Lower leg skin (tissue), 4 donors: ENCODE measurements around the gene TEX261. TPM values are rescaled to one million over a fixed set of nuclear protein-coding genes. Genes with fewer than 3 reads are reported as not detected.
"Not testable (repeated sequence)": the region's sequence is repeated elsewhere in the genome, so short reads cannot be mapped to it uniquely, and the experiment has no call there.

ENCODE experiments used
- DNase-seq, 2 donors: peaks; one replicate each; pipeline ENCODE4 v3.0.0-alpha.2; 2019; ENCODE audit warnings: low spot score in 2 of 2
- H3K4me3 ChIP-seq: fragments of 200-600 bp; sonication (generic); 2 replicates; pipeline ENCODE4 v1.5.1; 2017; ENCODE audit warnings: mild to moderate bottlenecking, low read depth; ENCODE audit not compliant: poor library complexity, severe bottlenecking
- POLR2A ChIP-seq, 2 donors: fragments of 450-650 bp; IDR thresholded peaks; one replicate each; pipeline ENCODE4 v1.6.1; 2016 to 2017; ENCODE audit warnings: antibody characterized with exemption in 2 of 2, mild to moderate bottlenecking in 1 of 2, moderate library complexity in 1 of 2
- WGBS, 2 donors: methylation state at CpG; one replicate each; pipeline ENCODE4 v1.1.5; 2018; 5-methylcytosine and 5-hydroxymethylcytosine counted together
- intact Hi-C: fragments of 100-400 bp; cut with DNase I; formaldehyde crosslinking; loops from one replicate; pipeline ENCODE4 v1.15.0; 2023; ENCODE audit warnings: low total_unique reads
- total RNA-seq, 4 donors: library from RNA; depleted of rRNA; stranded (reverse); fragments of >200 nt; gene quantifications; one replicate each; pipeline ENCODE4 v1.1.0, GENCODE V29; 2016
- TF ChIP-seq, protein P1 (sequence below), 3 donors: fragments of 450-650 bp; IDR thresholded peaks; one replicate each; pipeline ENCODE4 v1.5.1; 2016; ENCODE audit warnings: antibody characterized with exemption in 3 of 3, mild to moderate bottlenecking in 3 of 3, moderate library complexity in 2 of 3

TEX261 gene
- total RNA-seq, result 10 to 100 TPM; 12.5 to 24.9 (median 20.7) TPM

DNA sequence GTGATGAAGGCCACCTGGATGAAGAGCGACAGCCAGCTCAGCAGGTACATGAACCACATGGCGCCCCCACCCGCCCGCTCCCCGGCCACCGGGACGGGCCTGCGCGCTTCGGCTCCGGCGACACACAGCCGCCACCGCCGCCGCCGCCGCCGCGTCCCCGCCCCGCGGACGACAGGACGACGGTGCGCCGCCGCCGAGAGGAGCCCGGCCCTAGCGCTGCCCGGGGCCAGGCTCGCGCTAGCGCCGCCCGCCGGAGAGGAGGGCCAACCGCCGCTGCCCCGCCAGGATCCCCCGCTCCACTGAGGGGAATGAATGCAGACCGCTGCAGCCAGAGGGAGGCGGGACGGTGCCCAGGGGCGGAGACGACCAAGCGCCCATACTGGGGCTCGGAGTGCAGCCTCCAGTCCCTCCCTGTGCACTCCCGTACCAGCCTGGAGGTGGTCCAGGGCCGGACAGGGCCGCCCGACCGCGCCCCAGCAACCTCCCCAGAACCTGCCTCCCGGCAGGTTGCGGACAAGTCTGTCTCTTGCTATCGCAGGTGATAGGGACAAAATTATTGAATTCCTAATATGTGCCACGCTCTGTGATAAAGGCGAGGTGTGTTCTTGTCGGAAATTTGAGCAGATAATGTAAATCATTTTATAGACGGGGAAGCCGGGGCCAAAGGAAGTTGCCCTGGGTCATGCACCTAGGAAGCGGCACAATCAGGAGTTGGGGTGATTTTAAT is at the start of gene TEX261:
TEX261 (minus strand) TSS at position 175 of the 727 bp plus-strand sequence; CDS start at position 59, 116 bp downstream.
- H3K4me3 ChIP-seq, result peak within 1 kb of the TSS; percentile 82
- peak; percentile 78 to 97 for DNase-seq
- WGBS, 2 donors, result 1 to 2% methylated on average over 7 to 48 of the region's 65 CpGs
- TF ChIP-seq, protein P1, sequence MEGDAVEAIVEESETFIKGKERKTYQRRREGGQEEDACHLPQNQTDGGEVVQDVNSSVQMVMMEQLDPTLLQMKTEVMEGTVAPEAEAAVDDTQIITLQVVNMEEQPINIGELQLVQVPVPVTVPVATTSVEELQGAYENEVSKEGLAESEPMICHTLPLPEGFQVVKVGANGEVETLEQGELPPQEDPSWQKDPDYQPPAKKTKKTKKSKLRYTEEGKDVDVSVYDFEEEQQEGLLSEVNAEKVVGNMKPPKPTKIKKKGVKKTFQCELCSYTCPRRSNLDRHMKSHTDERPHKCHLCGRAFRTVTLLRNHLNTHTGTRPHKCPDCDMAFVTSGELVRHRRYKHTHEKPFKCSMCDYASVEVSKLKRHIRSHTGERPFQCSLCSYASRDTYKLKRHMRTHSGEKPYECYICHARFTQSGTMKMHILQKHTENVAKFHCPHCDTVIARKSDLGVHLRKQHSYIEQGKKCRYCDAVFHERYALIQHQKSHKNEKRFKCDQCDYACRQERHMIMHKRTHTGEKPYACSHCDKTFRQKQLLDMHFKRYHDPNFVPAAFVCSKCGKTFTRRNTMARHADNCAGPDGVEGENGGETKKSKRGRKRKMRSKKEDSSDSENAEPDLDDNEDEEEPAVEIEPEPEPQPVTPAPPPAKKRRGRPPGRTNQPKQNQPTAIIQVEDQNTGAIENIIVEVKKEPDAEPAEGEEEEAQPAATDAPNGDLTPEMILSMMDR (IDR thresholded peaks at IDR 0.05), result no peak
- TF ChIP-seq POLR2A (IDR thresholded peaks at IDR 0.05), result no peak
- intact Hi-C loops, result loop anchor here (2.0 kb wide), 1 partner anchor 30 kb away; no protein-coding TSS in a partner anchor

DNA sequence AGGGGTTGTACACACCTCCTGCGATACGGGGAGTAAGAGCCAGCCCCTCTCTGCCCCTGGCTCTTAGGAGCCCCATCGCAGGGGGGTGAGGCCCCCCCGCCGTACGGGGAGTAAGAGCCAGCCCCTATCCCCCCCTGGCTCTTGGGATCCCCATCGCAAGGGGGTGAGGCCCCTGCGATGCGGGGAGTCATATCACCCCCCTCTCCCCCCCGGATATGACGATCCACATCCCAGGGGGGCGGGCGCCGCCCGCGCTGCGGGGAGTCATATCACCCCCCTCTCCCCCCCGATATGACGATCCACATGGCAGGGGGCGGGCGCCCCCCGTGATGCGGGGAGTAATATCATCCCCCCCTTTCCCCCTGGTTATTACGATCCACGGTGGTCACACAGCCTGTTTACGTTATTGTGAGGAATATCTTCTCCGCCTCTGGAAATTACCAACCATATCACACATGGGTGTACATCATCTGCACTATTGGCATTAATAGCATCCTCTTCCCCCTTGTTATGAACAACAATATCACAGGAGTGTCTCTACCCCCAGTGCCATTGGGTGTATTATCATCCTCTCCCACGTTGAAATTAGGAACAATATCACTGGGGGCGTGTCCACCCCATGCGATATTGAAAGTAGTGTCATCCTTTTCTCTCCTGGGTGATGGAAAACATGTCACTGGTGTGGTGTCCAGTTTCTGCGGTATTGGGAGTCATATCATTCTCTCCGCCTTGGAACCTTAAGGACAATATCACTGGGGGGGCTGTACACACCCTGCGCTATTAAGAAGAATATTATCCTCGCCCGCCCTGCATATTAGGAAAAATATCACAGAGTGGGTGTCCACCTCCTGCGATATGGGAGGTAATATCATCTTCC is 49.1 kb upstream of the TEX261 start:
- no peak overlapping the region for H3K4me3 ChIP-seq
- WGBS, 2 donors, result 74 to 82% methylated on average over 28 to 33 of the region's 36 CpGs
- TF ChIP-seq, protein P1 (IDR thresholded peaks at IDR 0.05), result no peak
- no peak for TF ChIP-seq POLR2A (IDR thresholded peaks at IDR 0.05)
- no peak for DNase-seq
- intact Hi-C loops, result no loop called here

DNA sequence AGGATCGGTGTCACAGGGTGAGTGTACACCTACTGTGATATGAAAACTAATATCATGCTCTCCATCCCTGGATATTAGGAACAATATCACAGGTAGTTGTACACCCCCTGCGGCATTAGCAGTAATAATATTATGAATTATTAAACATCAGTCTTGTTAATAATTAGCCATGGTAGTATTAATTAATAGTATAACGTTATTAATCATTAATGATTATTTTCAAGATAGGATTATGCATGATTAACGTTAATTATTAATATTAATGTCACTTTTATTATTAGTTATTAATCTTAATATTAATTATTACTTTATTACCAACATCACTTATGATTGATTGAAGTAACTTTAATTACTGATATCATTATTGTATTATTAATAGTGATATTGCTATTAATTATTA is 47.6 kb upstream of the TEX261 start:
- TF ChIP-seq, protein P1 (IDR thresholded peaks at IDR 0.05), result no peak
- TF ChIP-seq POLR2A (IDR thresholded peaks at IDR 0.05), result no peak
- WGBS, 2 donors, result 75 to 76% methylated on average over 4 of the region's 4 CpGs
- intact Hi-C loops, result no loop called here
- no peak overlapping the region for H3K4me3 ChIP-seq
- DNase-seq, result no peak

DNA sequence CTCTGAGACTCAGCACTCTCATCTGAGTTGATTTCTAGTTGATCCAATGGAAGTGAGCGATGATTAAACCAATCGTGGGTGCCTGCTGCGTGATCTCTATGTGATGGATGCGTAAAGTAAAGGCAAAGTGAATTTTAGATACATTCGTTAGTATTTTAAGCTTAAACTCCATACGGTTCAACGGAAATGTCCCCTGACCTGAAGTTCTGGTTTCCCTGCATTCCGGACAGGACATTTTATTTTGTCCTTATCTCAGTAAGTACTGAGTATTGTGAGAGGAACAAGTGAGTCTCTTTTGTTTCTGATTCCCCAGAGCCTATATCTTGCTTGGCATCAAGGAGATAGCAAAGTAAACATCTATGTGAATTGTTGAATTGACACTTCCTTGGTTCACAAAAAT is 41.6 kb upstream of the TEX261 start:
- H3K4me3 ChIP-seq, DNase-seq, intact Hi-C loops: not testable (repeated sequence)
- 71 to 77% methylated on average over 8 of the region's 8 CpGs for WGBS, 2 donors

DNA sequence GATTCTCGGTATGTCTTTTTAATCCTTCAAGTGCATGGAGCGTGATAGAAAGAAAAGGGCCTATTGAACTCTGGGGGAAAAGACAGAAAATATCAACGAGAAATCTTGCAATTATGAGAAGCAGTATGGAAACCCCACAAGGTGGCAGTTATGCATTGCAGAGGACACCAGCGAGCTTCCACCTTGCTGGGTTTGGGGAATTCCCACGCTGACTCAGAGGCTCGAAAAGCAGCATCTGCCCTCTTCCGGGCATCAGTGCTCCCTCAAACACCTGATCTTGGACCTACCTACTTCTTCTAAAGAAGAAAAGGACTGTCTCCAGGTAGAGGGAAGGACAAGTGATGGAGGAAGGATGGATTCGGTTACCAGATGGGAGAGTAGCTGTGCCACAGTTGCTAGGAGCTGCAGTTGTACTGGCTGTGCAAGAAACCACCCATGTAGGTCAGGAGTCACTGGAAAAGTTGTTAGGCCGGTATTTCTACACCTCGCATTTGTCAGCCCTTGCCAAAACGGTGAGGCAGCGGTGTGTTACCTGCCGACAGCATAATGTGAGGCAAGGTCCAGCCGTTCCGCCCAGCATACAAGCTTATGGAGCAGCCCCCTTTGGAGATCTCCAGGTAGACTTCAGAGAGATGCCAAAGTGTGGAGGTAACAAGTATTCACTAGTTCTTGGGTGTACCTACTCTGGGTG is 29.0 kb upstream of the TEX261 start:
- H3K4me3 ChIP-seq, intact Hi-C loops: not testable (repeated sequence)
- 42 to 44% methylated on average over 15 of the region's 15 CpGs for WGBS, 2 donors
- DNase-seq, result peak in 1 of 2 donors; percentile 50

DNA sequence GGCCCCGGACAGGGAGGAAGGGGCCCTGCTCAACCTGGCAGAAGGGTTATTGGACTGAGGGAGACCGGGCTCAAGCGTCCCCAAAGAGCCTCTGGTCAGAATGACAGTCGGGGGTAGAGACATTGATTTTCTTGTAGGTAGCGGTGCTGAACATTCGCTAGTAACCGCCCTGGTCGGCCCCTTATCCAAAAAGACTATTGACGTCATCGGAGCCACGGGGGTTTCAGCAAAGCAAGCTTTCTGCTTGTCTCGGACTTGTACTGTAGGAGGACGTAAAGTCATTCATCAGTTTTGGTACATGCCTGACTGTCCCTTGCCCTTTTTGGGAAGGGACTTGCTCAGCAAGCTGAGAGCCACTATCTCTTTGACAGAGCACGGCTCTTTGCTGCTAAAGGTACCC is 26.7 kb upstream of the TEX261 start:
- DNase-seq, H3K4me3 ChIP-seq, intact Hi-C loops: not testable (repeated sequence)
- 87 to 89% methylated on average over 14 of the region's 14 CpGs for WGBS, 2 donors

DNA sequence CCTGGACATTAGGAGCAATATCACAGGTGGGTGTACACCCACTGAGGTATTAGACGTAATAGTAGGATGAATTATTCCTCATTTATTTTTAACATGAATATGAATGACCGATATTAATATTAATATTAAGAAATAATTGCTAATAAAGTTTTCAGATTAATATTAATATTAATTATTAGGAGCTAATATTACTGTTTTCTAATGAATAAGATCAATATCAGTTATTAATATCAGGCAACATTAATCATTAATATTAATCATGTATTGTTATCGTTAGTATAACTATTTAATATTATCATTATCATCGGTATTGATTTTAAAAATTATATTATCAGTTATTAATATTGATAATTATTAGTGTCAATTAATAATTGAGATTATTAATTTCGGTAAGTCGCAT is 25.3 kb upstream of the TEX261 start:
- intact Hi-C loops, result not testable (repeated sequence)

More for the DNA sequence above, 25.3 kb upstream of the TEX261 start:
- DNase-seq, H3K4me3 ChIP-seq: not testable (repeated sequence)
- 92 to 93% methylated on average over 6 of the region's 6 CpGs for WGBS, 2 donors
